ENCODE results near the gene ZNF619.

GRCh38 chr3:40461161-40461560 lies 15.8 kb upstream of the ZNF619 start:
- TF ChIP-seq EP300 (IDR thresholded peaks at IDR 0.05) (no peak), CTCF (IDR thresholded peaks at IDR 0.05) (no peak), POLR2A (IDR thresholded peaks at IDR 0.05) (no peak), POLR2AphosphoS5 (IDR thresholded peaks at IDR 0.05) (no peak)
